CD4-positive, alpha-beta T cell treated with Interleukin-6 at 100 ng/mL for 8 hours (primary cell): ENCODE measurements around the gene SPRYD3.

ENCODE experiments used
- DNase-seq: peaks from one replicate; pipeline ENCODE4 v3.0.0-alpha.2; 2020; ENCODE audit warnings: mixed read lengths, low spot score

Gene SPRYD3

GRCh38 chr12:53063708-53064612 lies 15.2 kb downstream of the SPRYD3 start:
- no peak for DNase-seq

GRCh38 chr12:53062977-53063707 lies 16.0 kb downstream of the SPRYD3 start:
- no peak for DNase-seq

GRCh38 chr12:53062011-53062961 lies 16.9 kb downstream of the SPRYD3 start:
- DNase-seq = no peak

- DNase-seq = no peak
These were observed 17.7 kb downstream of the SPRYD3 start for GRCh38 chr12:53061404-53062010.

GRCh38 chr12:53060721-53061276 lies 18.4 kb downstream of the SPRYD3 start:
- no peak for DNase-seq

- DNase-seq = no peak
These were observed 19.0 kb downstream of the SPRYD3 start for GRCh38 chr12:53060064-53060720.

GRCh38 chr12:53059434-53060063 lies 19.6 kb downstream of the SPRYD3 start:
- no peak for DNase-seq

- no peak for DNase-seq
These were observed 20.3 kb downstream of the SPRYD3 start for GRCh38 chr12:53058674-53059433.

GRCh38 chr12:53057816-53058500 lies 21.2 kb downstream of the SPRYD3 start:
- DNase-seq = no peak

- no peak for DNase-seq
These were observed 22.3 kb downstream of the SPRYD3 start for GRCh38 chr12:53056901-53057300.

- no peak for DNase-seq
These were observed 22.9 kb downstream of the SPRYD3 start for GRCh38 chr12:53056296-53056695.

GRCh38 chr12:53055471-53056266 lies 23.5 kb downstream of the SPRYD3 start:
- no peak for DNase-seq

- DNase-seq = peak; percentile 92
These were observed 24.9 kb downstream of the SPRYD3 start for GRCh38 chr12:53054112-53054878.

GRCh38 chr12:53053218-53054111 lies 25.7 kb downstream of the SPRYD3 start:
- peak; percentile 49 for DNase-seq

- DNase-seq = no peak
These were observed 26.6 kb downstream of the SPRYD3 start for GRCh38 chr12:53052419-53053217.
